ENCODE measurements around the gene THOC5.
"Not testable (repeated sequence)": the region's sequence is repeated elsewhere in the genome, so short reads cannot be mapped to it uniquely, and the experiment has no call there.

The THOC5 gene

GRCh38 chr22:29510542-29510941, 43.0 kb downstream of the THOC5 start:
- no peak for DNase-seq (ENCODE audit: low spot score)

- no peak for DNase-seq (ENCODE audit: low spot score)
Observed at GRCh38 chr22:29509815-29510214, 43.7 kb downstream of the THOC5 start.

GRCh38 chr22:29509298-29509697, 44.3 kb downstream of the THOC5 start:
- no peak for DNase-seq (ENCODE audit: low spot score)

GRCh38 chr22:29503811-29504372, 49.7 kb downstream of the THOC5 start:
- peak; percentile 62 for DNase-seq (ENCODE audit: low spot score)

- no peak for DNase-seq (ENCODE audit: low spot score)
Observed at GRCh38 chr22:29499852-29500251, 53.7 kb downstream of the THOC5 start.

GRCh38 chr22:29493636-29494035, 59.9 kb downstream of the THOC5 start:
- DNase-seq (ENCODE audit: low spot score): no peak

GRCh38 chr22:29491012-29491411, 62.5 kb downstream of the THOC5 start:
- no peak for DNase-seq (ENCODE audit: low spot score)

- DNase-seq (ENCODE audit: low spot score): not testable (repeated sequence)
Observed at GRCh38 chr22:29489127-29489780, 64.3 kb downstream of the THOC5 start.

- no peak for DNase-seq (ENCODE audit: low spot score)
Observed at GRCh38 chr22:29487426-29487986, 66.1 kb downstream of the THOC5 start.

GRCh38 chr22:29485448-29485847, 68.1 kb downstream of the THOC5 start:
- no peak for DNase-seq (ENCODE audit: low spot score)

GRCh38 chr22:29484642-29485041, 68.9 kb downstream of the THOC5 start:
- DNase-seq (ENCODE audit: low spot score): no peak

GRCh38 chr22:29483254-29483653, 70.3 kb downstream of the THOC5 start:
- DNase-seq (ENCODE audit: low spot score): no peak

GRCh38 chr22:29482726-29483125, 70.8 kb downstream of the THOC5 start:
- DNase-seq (ENCODE audit: low spot score): no peak

GRCh38 chr22:29482253-29482652, 71.3 kb downstream of the THOC5 start:
- no peak for DNase-seq (ENCODE audit: low spot score)

- no peak for DNase-seq (ENCODE audit: low spot score)
Observed at GRCh38 chr22:29481265-29482000, 72.1 kb downstream of the THOC5 start.

- DNase-seq (ENCODE audit: low spot score): no peak
Observed at GRCh38 chr22:29480512-29481264, 72.9 kb downstream of the THOC5 start.

GRCh38 chr22:29480262-29480511, 73.4 kb downstream of the THOC5 start:
- no peak for DNase-seq (ENCODE audit: low spot score)

- no peak for DNase-seq (ENCODE audit: low spot score)
Observed at GRCh38 chr22:29479417-29480261, 73.9 kb downstream of the THOC5 start, which contains the start of gene NEFH. NEFH (plus strand) TSS chr22:29480218; CDS start chr22:29480263, 45 bp downstream.

GRCh38 chr22:29478326-29479276, 75.0 kb downstream of the THOC5 start:
- no peak for DNase-seq (ENCODE audit: low spot score)

- no peak for DNase-seq (ENCODE audit: low spot score)
Observed at GRCh38 chr22:29477723-29478318, 75.7 kb downstream of the THOC5 start.
